ENCODE data around the gene PROB1.

DNA sequence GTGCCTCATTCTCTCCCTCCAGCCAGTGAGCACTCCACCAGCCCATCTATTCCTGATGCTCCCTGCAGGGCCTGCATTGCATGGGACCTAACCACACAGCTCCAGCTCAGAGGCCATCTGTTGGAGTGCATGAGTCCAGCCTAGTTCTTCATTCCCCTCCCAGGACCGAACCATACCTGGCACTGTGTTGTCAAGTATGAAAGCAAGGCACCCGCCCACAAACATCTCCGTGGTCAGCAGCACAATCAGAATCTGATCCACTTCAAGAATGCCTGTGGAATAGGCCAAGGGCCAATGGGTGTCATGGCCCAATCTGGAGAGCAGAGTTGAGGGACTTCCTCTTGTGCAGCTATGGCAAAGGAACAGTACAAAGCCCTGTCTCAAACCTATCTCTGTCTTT is 17.7 kb downstream of the PROB1 start:
- TF ChIP-seq, protein P1, sequence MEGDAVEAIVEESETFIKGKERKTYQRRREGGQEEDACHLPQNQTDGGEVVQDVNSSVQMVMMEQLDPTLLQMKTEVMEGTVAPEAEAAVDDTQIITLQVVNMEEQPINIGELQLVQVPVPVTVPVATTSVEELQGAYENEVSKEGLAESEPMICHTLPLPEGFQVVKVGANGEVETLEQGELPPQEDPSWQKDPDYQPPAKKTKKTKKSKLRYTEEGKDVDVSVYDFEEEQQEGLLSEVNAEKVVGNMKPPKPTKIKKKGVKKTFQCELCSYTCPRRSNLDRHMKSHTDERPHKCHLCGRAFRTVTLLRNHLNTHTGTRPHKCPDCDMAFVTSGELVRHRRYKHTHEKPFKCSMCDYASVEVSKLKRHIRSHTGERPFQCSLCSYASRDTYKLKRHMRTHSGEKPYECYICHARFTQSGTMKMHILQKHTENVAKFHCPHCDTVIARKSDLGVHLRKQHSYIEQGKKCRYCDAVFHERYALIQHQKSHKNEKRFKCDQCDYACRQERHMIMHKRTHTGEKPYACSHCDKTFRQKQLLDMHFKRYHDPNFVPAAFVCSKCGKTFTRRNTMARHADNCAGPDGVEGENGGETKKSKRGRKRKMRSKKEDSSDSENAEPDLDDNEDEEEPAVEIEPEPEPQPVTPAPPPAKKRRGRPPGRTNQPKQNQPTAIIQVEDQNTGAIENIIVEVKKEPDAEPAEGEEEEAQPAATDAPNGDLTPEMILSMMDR (IDR thresholded peaks at IDR 0.05) = no peak
- TF ChIP-seq POLR2AphosphoS5 (IDR thresholded peaks at IDR 0.05; ENCODE audit: low read depth, low read length) (no peak), TCF7L2 (IDR thresholded peaks at IDR 0.05; ENCODE audit: low read depth, low read length) (no peak)
- TF ChIP-seq, protein P2, sequence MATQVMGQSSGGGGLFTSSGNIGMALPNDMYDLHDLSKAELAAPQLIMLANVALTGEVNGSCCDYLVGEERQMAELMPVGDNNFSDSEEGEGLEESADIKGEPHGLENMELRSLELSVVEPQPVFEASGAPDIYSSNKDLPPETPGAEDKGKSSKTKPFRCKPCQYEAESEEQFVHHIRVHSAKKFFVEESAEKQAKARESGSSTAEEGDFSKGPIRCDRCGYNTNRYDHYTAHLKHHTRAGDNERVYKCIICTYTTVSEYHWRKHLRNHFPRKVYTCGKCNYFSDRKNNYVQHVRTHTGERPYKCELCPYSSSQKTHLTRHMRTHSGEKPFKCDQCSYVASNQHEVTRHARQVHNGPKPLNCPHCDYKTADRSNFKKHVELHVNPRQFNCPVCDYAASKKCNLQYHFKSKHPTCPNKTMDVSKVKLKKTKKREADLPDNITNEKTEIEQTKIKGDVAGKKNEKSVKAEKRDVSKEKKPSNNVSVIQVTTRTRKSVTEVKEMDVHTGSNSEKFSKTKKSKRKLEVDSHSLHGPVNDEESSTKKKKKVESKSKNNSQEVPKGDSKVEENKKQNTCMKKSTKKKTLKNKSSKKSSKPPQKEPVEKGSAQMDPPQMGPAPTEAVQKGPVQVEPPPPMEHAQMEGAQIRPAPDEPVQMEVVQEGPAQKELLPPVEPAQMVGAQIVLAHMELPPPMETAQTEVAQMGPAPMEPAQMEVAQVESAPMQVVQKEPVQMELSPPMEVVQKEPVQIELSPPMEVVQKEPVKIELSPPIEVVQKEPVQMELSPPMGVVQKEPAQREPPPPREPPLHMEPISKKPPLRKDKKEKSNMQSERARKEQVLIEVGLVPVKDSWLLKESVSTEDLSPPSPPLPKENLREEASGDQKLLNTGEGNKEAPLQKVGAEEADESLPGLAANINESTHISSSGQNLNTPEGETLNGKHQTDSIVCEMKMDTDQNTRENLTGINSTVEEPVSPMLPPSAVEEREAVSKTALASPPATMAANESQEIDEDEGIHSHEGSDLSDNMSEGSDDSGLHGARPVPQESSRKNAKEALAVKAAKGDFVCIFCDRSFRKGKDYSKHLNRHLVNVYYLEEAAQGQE (IDR thresholded peaks at IDR 0.05; ENCODE audit: insufficient read depth in 1 of 2, low read depth in 2 of 2, low read length in 1 of 2) = no peak
